Inferior parietal cortex (tissue), 1 donor: ENCODE measurements around the gene ECI2.
"Not testable (repeated sequence)": the region's sequence is repeated elsewhere in the genome, so short reads cannot be mapped to it uniquely, and the experiment has no call there.

Source experiments
- DNase-seq: peaks from one replicate; pipeline ENCODE4 v3.0.0-alpha.2; 2016; ENCODE audit errors: extremely low spot score

ECI2 gene

DNA sequence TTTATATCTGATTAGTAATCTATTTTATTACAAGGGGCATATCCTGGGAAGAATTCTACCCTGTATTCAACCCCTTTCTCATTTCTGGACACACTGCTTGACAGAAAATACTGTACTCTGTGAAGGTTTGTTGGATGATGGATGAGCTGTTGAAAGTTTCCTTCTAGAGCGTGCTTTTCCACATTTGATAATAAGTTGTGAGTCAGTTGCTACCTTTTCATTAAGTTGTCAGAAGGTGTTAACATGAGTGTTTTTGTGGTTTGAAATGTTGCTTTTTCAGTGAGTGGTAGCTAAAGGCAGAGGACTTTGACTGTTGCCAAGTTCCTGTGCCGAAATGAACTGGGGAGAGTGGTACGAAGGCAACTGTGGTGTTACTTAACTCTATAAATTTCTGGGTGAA is 3.9 kb upstream of the ECI2 start:
- no peak for DNase-seq

DNA sequence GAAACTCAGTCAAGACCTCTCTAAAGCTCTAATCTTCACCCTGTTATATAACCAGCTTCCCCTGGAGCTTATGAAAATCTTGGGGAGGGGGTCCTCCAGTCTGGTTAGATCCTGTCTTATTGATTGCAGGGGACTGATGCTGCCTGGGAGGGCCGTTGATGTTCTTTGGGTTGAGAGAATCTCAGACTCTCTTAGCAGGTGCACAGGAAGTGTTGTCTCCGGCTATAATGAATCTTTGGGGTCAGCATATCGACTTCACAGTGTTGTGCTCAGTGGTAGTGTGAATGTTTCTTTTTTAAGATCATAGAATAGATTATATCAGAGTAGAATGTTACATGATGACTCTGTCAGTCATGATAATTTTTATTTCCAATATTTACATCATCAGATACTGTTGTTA is 2.8 kb upstream of the ECI2 start:
- no peak for DNase-seq

DNA sequence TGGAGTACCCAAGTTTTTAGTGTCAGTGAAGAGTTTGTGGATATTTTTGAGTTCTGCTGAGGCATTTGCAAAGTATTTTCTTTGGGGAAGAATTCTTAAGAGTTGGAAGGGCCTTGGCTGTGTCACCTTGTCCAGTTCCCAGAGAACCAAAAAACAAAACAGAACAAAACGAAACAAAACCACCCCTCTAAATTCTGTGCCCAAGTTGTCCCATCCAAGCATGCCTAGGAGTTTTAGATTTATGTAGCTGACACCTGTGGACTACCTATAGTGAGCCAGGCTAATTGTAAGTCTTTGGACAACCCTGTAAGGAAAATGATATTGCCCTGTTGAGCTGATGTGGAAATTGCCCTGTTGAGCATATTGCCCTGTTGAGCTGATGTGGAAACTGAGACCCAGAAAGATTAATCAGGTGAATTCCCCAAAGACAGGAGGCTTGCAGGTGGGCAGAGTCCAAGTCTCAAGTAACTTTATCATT is 1.0 kb upstream of the ECI2 start:
- no peak for DNase-seq

GRCh38 chr6:4135665-4136353 is 434 bp upstream of the ECI2 start:
- peak; percentile 83 for DNase-seq

DNA sequence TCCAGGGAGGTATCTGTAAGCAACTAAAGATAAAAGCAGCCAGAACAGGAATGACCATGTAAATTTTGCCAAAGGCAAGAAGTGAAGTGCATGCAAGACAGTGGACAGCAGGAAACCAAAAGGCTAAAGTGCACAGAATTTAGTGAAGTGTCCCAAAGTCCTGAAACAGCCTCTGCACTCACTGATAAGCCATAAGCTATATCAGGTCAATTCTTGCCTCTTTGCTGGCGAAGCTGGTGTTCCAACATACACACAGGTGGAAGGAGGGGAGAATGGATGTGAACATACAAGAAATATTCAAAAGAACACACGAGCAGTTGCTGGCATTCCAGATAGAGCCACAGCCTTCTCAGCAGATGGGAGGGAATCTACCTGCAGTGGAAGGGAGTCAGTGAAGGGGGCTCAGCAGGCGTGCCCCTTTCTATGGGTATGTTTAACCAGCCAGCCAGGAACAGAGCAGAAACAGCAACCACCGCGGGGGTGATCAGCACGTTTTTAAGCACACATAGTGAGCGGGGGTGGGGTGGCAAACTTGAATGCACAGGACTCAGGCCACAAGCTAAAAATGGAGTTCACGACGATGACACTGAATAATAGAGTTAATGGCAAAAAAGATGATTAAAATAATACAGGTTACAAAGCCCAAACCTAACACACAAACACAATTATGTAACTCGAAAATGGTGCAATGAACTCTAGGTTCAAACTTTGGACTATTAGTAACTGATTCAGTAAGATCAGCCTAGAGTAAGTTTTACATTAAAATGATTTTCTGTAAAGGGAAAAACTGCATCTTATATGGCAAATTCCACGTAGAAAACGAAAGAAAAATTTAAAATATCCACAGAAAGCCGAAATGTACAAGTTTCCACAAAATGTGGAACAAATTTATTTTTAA is 1.2 kb downstream of the ECI2 start:
- peak; percentile 22 for DNase-seq

DNA sequence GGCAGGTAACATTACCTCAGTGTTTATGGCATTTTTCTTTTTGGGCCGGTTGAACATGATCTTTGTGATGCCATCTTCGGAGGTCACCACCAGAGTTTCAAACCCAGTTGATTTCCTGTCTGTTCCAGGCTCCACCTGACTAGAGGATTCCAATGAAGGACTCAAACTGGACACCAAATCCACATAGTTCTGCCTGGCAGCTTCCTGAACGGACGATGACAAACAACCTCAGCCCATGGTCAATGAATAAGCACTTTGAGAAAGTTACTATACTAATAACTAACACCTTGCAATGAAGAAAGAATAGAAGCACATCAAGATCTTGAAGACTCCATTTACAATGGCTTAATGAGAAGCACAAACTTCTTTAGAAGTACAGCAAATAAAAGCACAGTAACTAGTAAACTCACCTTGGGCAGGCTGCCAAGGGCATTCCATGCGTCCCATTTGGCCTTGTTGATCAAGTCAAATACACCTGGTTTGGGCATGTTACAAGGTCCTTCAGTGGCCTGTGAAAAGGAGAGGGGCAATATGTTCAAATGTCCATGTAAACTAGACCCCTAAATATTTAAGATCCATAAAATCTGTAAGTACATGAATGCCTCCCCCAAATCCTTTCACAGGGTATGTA is 4.9 kb downstream of the ECI2 start:
- DNase-seq, result no peak

DNA sequence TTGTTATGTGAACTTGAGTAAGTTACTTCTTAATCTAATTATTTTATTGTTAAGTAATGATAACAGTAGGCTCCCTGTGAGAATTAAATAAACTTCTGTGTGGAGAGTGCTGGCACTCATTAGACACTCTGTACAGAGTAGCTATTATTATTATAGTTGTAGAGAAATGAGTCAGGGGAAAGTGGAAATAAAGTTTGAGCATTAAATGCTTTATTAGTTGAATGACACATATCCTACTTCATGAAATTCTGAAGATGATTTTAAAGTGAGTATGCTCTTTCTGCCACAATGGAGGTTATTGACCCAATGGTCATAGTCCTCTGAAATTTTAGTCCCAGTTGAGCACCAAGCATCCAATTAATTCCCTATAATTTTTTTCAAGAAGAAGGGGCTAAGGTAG is 5.9 kb downstream of the ECI2 start:
- no peak for DNase-seq

- DNase-seq, result no peak
Observed at GRCh38 chr6:4128748-4129147, 6.6 kb downstream of the ECI2 start.

GRCh38 chr6:4128072-4128471 is 7.3 kb downstream of the ECI2 start:
- DNase-seq, result no peak

DNA sequence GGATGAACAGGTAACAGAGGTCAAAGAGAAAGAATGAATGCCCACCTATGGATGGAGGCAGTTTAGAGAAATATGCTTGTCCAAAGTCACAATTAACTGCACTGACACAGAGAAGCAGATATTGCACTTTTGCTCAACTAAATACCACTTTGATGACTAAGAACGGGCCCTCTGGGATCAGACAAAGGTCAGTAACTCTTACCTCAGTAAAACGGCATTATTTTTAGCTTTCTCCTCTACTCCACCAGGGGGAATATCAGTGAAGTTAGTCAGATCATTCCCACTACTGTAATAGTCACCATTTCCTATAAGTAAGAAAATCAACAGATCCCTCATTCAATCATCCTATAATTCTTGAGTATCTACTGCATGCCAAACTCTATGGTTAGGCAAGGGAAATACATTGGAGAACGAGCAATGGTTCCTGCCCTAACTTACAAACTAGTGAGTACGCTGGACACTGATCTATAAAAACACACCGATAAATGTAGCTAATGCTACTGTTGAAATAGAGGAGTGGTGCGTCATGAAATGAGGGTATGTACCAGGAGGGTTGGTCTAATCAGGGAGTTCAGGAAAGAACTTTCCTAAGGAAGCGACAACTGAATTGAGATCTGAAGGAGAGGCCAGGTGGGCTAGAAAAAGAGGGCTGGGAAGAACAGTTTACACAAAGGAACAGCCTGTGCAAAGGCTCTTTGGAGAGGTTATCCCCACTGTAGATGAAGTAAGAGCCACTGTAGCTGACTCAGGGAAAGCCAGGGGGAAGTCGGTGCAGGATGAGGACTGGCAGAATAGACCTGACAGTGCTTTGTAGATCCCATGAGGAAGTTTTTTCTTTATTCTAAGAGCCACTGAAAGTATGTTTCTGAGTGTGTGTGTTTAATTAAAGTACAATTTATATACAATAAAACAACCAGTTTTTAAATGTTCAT is 9.2 kb downstream of the ECI2 start:
- DNase-seq, result no peak

DNA sequence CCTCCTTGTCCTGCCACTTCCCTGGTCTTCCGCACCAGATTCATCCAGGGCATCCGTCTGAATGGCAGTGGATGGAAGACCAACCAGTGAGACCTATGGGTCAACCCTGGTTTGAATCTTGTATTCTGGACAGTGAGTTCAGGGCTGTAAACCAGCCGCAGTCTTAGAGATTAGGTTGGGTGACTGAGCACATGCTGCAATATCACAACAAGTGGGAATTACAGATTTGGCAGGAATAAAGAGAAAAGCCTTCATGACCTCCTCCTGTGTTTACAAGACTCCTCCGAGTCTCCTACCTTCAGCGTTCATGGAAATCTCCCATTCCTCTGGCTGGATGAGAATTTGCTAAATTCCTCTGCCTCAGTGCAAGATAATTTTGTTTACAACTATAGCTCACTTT is 9.9 kb downstream of the ECI2 start:
- DNase-seq, result no peak

DNA sequence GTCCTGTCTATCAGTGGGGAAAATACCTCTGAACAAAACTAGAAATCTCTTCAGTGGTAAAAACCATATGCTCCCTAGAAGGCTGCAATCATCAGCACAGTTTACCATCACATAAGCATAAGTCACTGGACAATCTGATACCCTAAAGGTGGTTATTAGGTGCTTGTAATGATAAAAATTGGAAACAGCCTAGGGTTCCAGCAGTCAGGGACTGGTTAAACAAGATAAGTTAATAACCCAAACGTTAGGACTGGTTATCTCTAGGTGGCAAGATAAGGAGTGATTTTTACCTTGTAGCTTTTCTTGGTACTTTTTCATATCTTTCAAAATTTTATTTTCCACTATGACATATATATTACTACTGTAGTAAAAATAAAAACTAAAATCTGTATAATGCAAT is 11.0 kb downstream of the ECI2 start:
- DNase-seq, result no peak

DNA sequence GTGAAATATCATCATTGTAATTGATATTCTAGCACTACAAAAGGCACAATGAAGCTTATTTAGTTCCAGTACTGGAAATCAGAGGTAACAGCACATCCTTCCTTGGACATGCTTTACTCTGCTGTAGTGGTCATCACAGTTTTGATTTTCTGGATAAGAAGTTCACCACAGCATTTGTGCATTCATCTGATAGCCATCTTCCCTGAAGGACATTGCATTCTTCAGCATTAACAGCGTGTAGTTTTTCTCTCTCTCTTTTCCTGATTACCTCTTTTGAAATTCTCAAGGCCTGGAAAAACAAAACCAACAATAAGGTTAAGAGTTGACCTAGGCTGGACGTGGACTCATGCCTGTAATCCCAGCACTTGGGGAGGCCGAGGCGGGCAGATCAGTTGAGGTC is 19.6 kb downstream of the ECI2 start:
- no peak for DNase-seq

- DNase-seq, result no peak
Observed at GRCh38 chr6:4114123-4114522, 21.3 kb downstream of the ECI2 start.

- DNase-seq, result no peak
Observed at GRCh38 chr6:4113649-4114048, 21.7 kb downstream of the ECI2 start.

DNA sequence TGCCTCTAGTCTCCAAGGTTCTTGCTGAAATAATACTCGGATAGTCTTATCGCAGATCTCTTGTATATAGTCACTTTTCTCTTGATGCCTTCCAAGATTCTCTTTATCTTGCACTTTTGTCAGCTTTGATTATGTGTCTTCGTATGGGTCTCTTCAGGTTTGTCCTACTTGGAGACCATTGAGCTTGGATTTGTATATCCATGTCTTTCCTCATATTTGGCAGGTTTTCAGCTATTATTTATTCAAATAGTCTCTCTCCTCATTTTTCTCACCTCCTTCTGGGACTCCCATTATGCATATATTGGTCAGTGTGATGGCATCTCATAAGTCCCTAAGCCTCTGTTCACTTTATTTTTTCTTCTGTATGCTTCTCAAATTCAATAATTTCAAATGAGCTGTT is 23.0 kb downstream of the ECI2 start:
- DNase-seq, result no peak

DNA sequence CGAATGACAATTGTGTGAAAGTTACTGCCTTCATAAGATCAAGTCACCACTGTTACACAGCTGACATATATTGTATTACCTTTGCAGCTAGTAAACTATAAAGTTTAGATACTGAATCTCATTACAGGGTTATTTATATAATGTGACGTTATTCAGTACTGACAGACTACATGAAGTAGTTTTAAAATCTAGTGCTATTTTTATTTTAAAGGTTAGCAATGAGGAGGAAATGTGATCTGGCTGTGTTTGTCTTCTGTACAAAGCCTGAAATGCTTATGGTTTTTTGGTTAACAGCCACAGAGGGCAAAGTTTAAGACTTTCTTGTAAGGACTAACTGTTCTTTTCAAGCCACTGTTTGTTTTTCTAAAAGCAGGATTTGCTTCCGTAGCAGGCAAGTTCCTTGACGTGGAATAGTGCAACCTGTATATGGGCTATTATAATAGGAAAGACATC is 26.0 kb downstream of the ECI2 start:
- not testable (repeated sequence) for DNase-seq

- DNase-seq, result no peak
Observed at GRCh38 chr6:4108561-4109093, 26.7 kb downstream of the ECI2 start.

DNA sequence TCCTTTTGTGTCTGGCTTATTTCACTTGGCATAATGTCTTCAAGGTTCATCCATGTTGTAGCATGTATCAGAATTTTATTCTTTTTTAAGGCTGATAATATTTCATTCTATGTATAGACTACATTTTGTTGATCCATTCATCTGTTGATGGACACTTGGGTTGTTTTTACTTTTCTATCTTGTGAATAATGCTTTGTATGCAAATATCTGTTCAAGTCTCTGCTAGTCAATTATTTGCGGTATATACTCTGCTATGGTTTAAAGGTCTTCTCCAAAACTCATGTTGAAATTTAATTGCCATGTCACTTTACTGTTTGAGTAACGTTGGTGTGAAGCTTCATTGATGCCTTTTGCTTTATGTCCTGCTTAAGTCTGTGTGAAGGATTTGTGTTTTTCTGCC is 27.5 kb downstream of the ECI2 start:
- DNase-seq, result no peak

GRCh38 chr6:4105980-4106536 is 29.3 kb downstream of the ECI2 start:
- no peak for DNase-seq

DNA sequence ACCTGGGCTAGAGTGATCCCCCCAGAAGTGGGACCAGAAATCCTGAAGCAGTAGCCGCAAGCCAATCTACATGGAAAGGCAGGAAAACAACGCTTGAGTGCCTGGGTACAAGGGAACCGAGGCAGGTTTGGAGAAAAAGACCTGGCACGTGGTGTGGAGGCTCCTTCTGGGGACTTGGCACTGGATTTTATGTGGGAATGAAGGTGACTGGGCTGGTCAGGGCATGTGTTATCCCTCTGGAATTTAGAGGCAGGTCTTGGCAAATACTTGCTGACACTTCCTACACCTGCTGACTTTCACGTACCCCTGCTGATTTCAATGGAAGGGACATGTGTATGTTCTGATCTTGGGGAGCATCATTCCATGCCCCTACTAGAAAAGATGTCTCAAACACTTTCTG is 31.4 kb downstream of the ECI2 start:
- no peak for DNase-seq
